ENCODE results near the gene RAD52. TPM values are rescaled to one million over a fixed set of nuclear protein-coding genes. Genes with fewer than 3 reads are reported as not detected.
"Not testable (repeated sequence)": the region's sequence is repeated elsewhere in the genome, so short reads cannot be mapped to it uniquely, and the experiment has no call there.

The RAD52 gene
- total RNA-seq, 1 donor from 2014 or later, result 42.9 TPM

- DNase-seq, result no peak
Measured at GRCh38 chr12:967641-968040, 18.1 kb upstream of the RAD52 start.

- DNase-seq, result no peak
Measured at GRCh38 chr12:966724-967123, 17.2 kb upstream of the RAD52 start.

GRCh38 chr12:958588-959123 is 9.2 kb upstream of the RAD52 start:
- peak; percentile 35 for DNase-seq

GRCh38 chr12:955939-956338 is 6.4 kb upstream of the RAD52 start:
- no peak for DNase-seq

- DNase-seq, result no peak
Measured at GRCh38 chr12:954741-955140, 5.2 kb upstream of the RAD52 start.

- DNase-seq, result no peak
Measured at GRCh38 chr12:953776-954175, 4.3 kb upstream of the RAD52 start.

GRCh38 chr12:951176-951575 is 1.7 kb upstream of the RAD52 start:
- no peak for DNase-seq

- DNase-seq, result no peak
Measured at GRCh38 chr12:948238-948637, 1.3 kb downstream of the RAD52 start.

GRCh38 chr12:946631-947030 is 2.9 kb downstream of the RAD52 start:
- DNase-seq, result no peak

- no peak for DNase-seq
Measured at GRCh38 chr12:946212-946611, 3.3 kb downstream of the RAD52 start.

GRCh38 chr12:944211-944610 is 5.3 kb downstream of the RAD52 start:
- DNase-seq, result peak; percentile 14

- DNase-seq, result peak; percentile 92
Measured at GRCh38 chr12:943051-943450, 6.4 kb downstream of the RAD52 start.

GRCh38 chr12:938810-939209 is 10.7 kb downstream of the RAD52 start:
- no peak for DNase-seq

- DNase-seq, result no peak
Measured at GRCh38 chr12:936377-937345, 12.8 kb downstream of the RAD52 start.

- not testable (repeated sequence) for DNase-seq
Measured at GRCh38 chr12:935891-936290, 13.6 kb downstream of the RAD52 start.

- no peak for DNase-seq
Measured at GRCh38 chr12:931591-931990, 17.9 kb downstream of the RAD52 start.

- DNase-seq, result no peak
Measured at GRCh38 chr12:931060-931459, 18.4 kb downstream of the RAD52 start.

- DNase-seq, result no peak
Measured at GRCh38 chr12:926641-927040, 22.9 kb downstream of the RAD52 start.

GRCh38 chr12:922285-922684 is 27.2 kb downstream of the RAD52 start:
- no peak for DNase-seq

- DNase-seq, result no peak
Measured at GRCh38 chr12:920676-921075, 28.8 kb downstream of the RAD52 start.

GRCh38 chr12:916712-917445 is 32.6 kb downstream of the RAD52 start:
- DNase-seq, result no peak

GRCh38 chr12:916240-916639 is 33.3 kb downstream of the RAD52 start:
- no peak for DNase-seq

GRCh38 chr12:915090-915489 is 34.4 kb downstream of the RAD52 start:
- no peak for DNase-seq
